H1 (cell line): Measurements from ENCODE around the gene TRAF3. TPM values are rescaled to one million over a fixed set of nuclear protein-coding genes. Genes with fewer than 3 reads are reported as not detected.
A peak's percentile ranks its signal among the peaks of the same experiment; 100 is the strongest.

Experiments
- CTCF ChIA-PET: fragments of 300-600 bp; sonication (Branson Sonifier 250); formaldehyde crosslinking; loops from one replicate; lab custom pipeline; 2021; ENCODE audit not compliant: partially characterized antibody; lab: Charles Lee
- POLR2A ChIA-PET: fragments of 300-600 bp; sonication (Branson Sonifier 250); formaldehyde crosslinking; loops from one replicate; lab custom pipeline; 2021; ENCODE audit warnings: inconsistent platforms; ENCODE audit not compliant: partially characterized antibody; lab: Charles Lee
- DNase-seq, 2 experiments: peaks; one replicate each; pipeline versions ENCODE4 v3.0.0 to v3.0.0-alpha.2; 2010 to 2022; ENCODE audit warnings: low spot score in 2 of 2, low read depth in 1 of 2, mixed read lengths in 1 of 2
- FAIRE-seq: peaks from 2 replicates; lab custom pipeline; 2011; peaks lifted over from hg19 to GRCh38; lab: Jason Lieb, UNC
- H2AFZ ChIP-seq: 2 replicates; pipeline ENCODE4 v1.8.1; 2012; ENCODE audit warnings: low read length, inconsistent platforms
- H2AK5ac ChIP-seq: 2 replicates; pipeline ENCODE4 v1.6.1; 2013; ENCODE audit warnings: low read depth, low read length
- H2BK120ac ChIP-seq: replicated peaks from 2 replicates; pipeline ENCODE3; 2013; ENCODE audit warnings: low read depth, low read length, inconsistent platforms
- H2BK12ac ChIP-seq: 2 replicates; pipeline ENCODE4 v1.6.1; 2013; ENCODE audit warnings: low read depth, low read length
- H2BK15ac ChIP-seq: 2 replicates; pipeline ENCODE4 v1.6.1; 2013; ENCODE audit warnings: low read length
- H2BK20ac ChIP-seq: 2 replicates; pipeline ENCODE4 v1.6.1; 2013; ENCODE audit warnings: low read length
- H2BK5ac ChIP-seq: 2 replicates; pipeline ENCODE4 v1.6.1; 2013; ENCODE audit warnings: low read depth, low read length
- H3K14ac ChIP-seq: 2 replicates; pipeline ENCODE4 v1.6.1; 2013; ENCODE audit warnings: inconsistent platforms; ENCODE audit not compliant: insufficient read length
- H3K18ac ChIP-seq: 2 replicates; pipeline ENCODE4 v1.6.1; 2013; ENCODE audit warnings: low read length; ENCODE audit errors: extremely low read depth
- H3K23ac ChIP-seq: 2 replicates; pipeline ENCODE4 v1.6.1; 2013; ENCODE audit warnings: inconsistent platforms; ENCODE audit not compliant: insufficient read length
- H3K23me2 ChIP-seq: 2 replicates; pipeline ENCODE4 v1.6.1; 2013; ENCODE audit warnings: low read depth, low read length
- H3K27ac ChIP-seq: 2 replicates; pipeline ENCODE4 v1.6.1; 2011; ENCODE audit warnings: low read depth, low read length, inconsistent platforms
- H3K27me3 ChIP-seq, 4 experiments: replicated peaks in 1 of 4; 1 replicate in 1 of 4; 2 replicates in 3 of 4; pipeline versions ENCODE4 v1.6.1 to v1.8.1; 2011 to 2013; ENCODE audit warnings: low read length in 3 of 4, mild to moderate bottlenecking in 3 of 4, inconsistent platforms in 2 of 4, mixed read lengths in 2 of 4, moderate library complexity in 1 of 4; ENCODE audit not compliant: control insufficient read depth in 3 of 4, insufficient read depth in 3 of 4; ENCODE audit errors: extremely low read depth in 1 of 4
- H3K36me3 ChIP-seq, 4 experiments: 2 replicates each; pipeline versions ENCODE4 v1.6.1 to v1.8.1; 2011 to 2013; ENCODE audit warnings: mild to moderate bottlenecking in 4 of 4, low read length in 3 of 4, moderate library complexity in 2 of 4, control low read depth in 1 of 4, inconsistent platforms in 1 of 4; ENCODE audit not compliant: insufficient read depth in 4 of 4, control insufficient read depth in 2 of 4
- H3K4ac ChIP-seq: replicated peaks from 2 replicates; pipeline ENCODE3; 2013; ENCODE audit warnings: low read length, low read depth, mixed read lengths, inconsistent platforms; ENCODE audit not compliant: insufficient read length
- H3K4me1 ChIP-seq, 4 experiments: replicated peaks in 1 of 4; 1 replicate in 1 of 4; 2 replicates in 3 of 4; pipeline versions ENCODE4 v1.6.1 to v1.8.1; 2011 to 2013; ENCODE audit warnings: low read length in 3 of 4, inconsistent platforms in 2 of 4, mixed read lengths in 1 of 4; ENCODE audit not compliant: insufficient read depth in 4 of 4, control insufficient read depth in 3 of 4
- H3K4me2 ChIP-seq, 2 experiments: 2 replicates each; pipeline versions ENCODE4 v1.6.1 to v1.8.1; 2011 to 2013; ENCODE audit warnings: low read depth in 2 of 2, low read length in 2 of 2, control low read depth in 1 of 2, inconsistent platforms in 1 of 2, mild to moderate bottlenecking in 1 of 2; ENCODE audit not compliant: insufficient read depth in 1 of 2
- H3K4me3 ChIP-seq, 4 experiments: fragments of 200-600, 300-600 bp in 1 of 4; sonication (generic), shearing (Covaris generic), sonication (Bioruptor Twin) in 1 of 4; 2 replicates each; pipeline versions ENCODE4 v1.5.1 to v1.8.1; 2011 to 2016; ENCODE audit warnings: low read length in 4 of 4, low read depth in 3 of 4, control low read depth in 2 of 4, inconsistent platforms in 2 of 4, mild to moderate bottlenecking in 2 of 4, mixed read lengths in 1 of 4, moderate library complexity in 1 of 4; ENCODE audit not compliant: insufficient read depth in 2 of 4; ENCODE audit errors: extremely low read depth in 1 of 4
- H3K56ac ChIP-seq: replicated peaks from 2 replicates; pipeline ENCODE3; 2013; ENCODE audit warnings: low read depth, mild to moderate bottlenecking, mixed read lengths, low read length, inconsistent platforms; ENCODE audit not compliant: insufficient read length
- H3K79me1 ChIP-seq: 2 replicates; pipeline ENCODE4 v1.6.1; 2013; ENCODE audit warnings: low read depth, low read length, control low read depth
- H3K79me2 ChIP-seq, 2 experiments: 2 replicates each; pipeline versions ENCODE4 v1.6.1 to v1.8.1; 2012 to 2013; ENCODE audit warnings: low read length in 2 of 2, mild to moderate bottlenecking in 2 of 2, inconsistent platforms in 1 of 2; ENCODE audit not compliant: insufficient read depth in 2 of 2, control insufficient read depth in 1 of 2
- H3K9ac ChIP-seq, 4 experiments: replicated peaks in 1 of 4; 1 replicate in 1 of 4; 2 replicates in 3 of 4; pipeline versions ENCODE4 v1.6.1 to v1.8.1; 2011 to 2013; ENCODE audit warnings: low read depth in 3 of 4, low read length in 3 of 4, control low read depth in 2 of 4, mild to moderate bottlenecking in 2 of 4, moderate library complexity in 2 of 4, inconsistent platforms in 1 of 4; ENCODE audit errors: extremely low read depth in 1 of 4
- H3K9me3 ChIP-seq, 2 experiments: 2 replicates each; pipeline versions ENCODE4 v1.6.1 to v1.8.1; 2012 to 2013; ENCODE audit warnings: mild to moderate bottlenecking in 2 of 2, moderate library complexity in 2 of 2, control low read depth in 1 of 2, inconsistent platforms in 1 of 2, low read depth in 1 of 2, low read length in 1 of 2, mixed read lengths in 1 of 2; ENCODE audit not compliant: insufficient read depth in 2 of 2
- H4K20me1 ChIP-seq, 2 experiments: replicated peaks in 1 of 2; 2 replicates each; pipeline versions ENCODE3 to v1.8.1; 2011 to 2013; ENCODE audit warnings: inconsistent platforms in 2 of 2, low read length in 2 of 2, mild to moderate bottlenecking in 1 of 2; ENCODE audit not compliant: insufficient read depth in 2 of 2, control insufficient read depth in 1 of 2
- H4K5ac ChIP-seq: 2 replicates; pipeline ENCODE4 v1.6.1; 2013; ENCODE audit warnings: low read length, low read depth, mixed read lengths, inconsistent platforms; ENCODE audit not compliant: insufficient read length
- H4K8ac ChIP-seq: 2 replicates; pipeline ENCODE4 v1.8.0; 2013; ENCODE audit warnings: mild to moderate bottlenecking, moderate library complexity, low read length, inconsistent platforms; ENCODE audit not compliant: insufficient read depth; ENCODE audit errors: extremely low read depth
- H4K91ac ChIP-seq: replicated peaks from 2 replicates; pipeline ENCODE3; 2013; ENCODE audit warnings: low read length, mixed read lengths, inconsistent platforms; ENCODE audit not compliant: insufficient read length
- PHF8 ChIP-seq: fragments of 200-600 bp; sonication (generic); conservative IDR thresholded peaks from 2 replicates; pipeline ENCODE4 v1.7.1; 2012; ENCODE audit warnings: low read depth, mild to moderate bottlenecking, inconsistent platforms, low read length, moderate library complexity
- POU5F1 ChIP-seq: IDR thresholded peaks from 2 replicates; pipeline ENCODE4 v1.6.1; 2011; ENCODE audit warnings: low read depth, mild to moderate bottlenecking, low read length, moderate library complexity
- YY1 ChIP-seq: IDR thresholded peaks from 2 replicates; pipeline ENCODE4 v1.6.1; 2011; ENCODE audit warnings: low read depth, mild to moderate bottlenecking, low read length
- WGBS, 2 experiments: shearing (Covaris generic) in 1 of 2; methylation state at CpG; one replicate each; pipeline versions ENCODE4 v1.1.6 to v1.1.7; 2013 to 2015; ENCODE audit warnings: low lambda C conversion rate in 2 of 2, mixed read lengths in 2 of 2, inconsistent platforms in 1 of 2, low coverage in 1 of 2, missing lambda C conversion rate in 1 of 2; ENCODE audit not compliant: insufficient replicate concordance in 2 of 2, insufficient coverage in 1 of 2, insufficient read length in 1 of 2; ENCODE audit errors: extremely low coverage in 1 of 2, missing lambda C conversion rate in 1 of 2; 5-methylcytosine and 5-hydroxymethylcytosine counted together
- polyA plus RNA-seq, 7 experiments: library from polyadenylated mRNA; depleted of rRNA in 3 of 7; stranded (reverse) in 5 of 7; unstranded in 2 of 7; fragments of >200 nt in 5 of 7; fragments of 200-250 nt in 2 of 7; gene quantifications; 1 replicate in 5 of 7; 2 replicates in 1 of 7; 4 replicates in 1 of 7; pipeline versions ENCODE4 v1.2.1 to v1.2.3, GENCODE V29; 2011 to 2013; ENCODE audit warnings: missing spikeins in 2 of 7, mixed read lengths in 2 of 7
- total RNA-seq: library from RNA; stranded (reverse); fragmentation: NEBNext Ultra II Directional; extraction: Animal tissue kit (Norgen Biotek cat#: 25700); gene quantifications from 2 replicates; pipeline ENCODE4 v1.2.1, GENCODE V29; 2021
- TF ChIP-seq, protein P1 (sequence below): IDR thresholded peaks from 2 replicates; pipeline ENCODE4 v1.6.1; 2012; ENCODE audit warnings: inconsistent platforms
- TF ChIP-seq, protein P2 (sequence below), 3 experiments: IDR thresholded peaks; 1 replicate in 2 of 3; 2 replicates in 1 of 3; pipeline versions ENCODE4 v1.5.1 to v1.6.1; 2011; ENCODE audit warnings: low read length in 3 of 3, mild to moderate bottlenecking in 3 of 3, inconsistent platforms in 2 of 3, low read depth in 1 of 3, moderate library complexity in 1 of 3; ENCODE audit not compliant: insufficient read depth in 1 of 3; ENCODE audit errors: control extremely low read depth in 1 of 3
- TF ChIP-seq, protein P3 (sequence below): IDR thresholded peaks from 2 replicates; pipeline ENCODE4 v1.6.1; 2011; ENCODE audit warnings: low read length, improper control_type of control experiment

TRAF3 gene
- total and polyA plus RNA-seq, 2 of the 8 experiments (the other 6 are each of a cell fraction or from before 2014, with no cell fraction given) = 5.8 to 12.1 TPM

DNA sequence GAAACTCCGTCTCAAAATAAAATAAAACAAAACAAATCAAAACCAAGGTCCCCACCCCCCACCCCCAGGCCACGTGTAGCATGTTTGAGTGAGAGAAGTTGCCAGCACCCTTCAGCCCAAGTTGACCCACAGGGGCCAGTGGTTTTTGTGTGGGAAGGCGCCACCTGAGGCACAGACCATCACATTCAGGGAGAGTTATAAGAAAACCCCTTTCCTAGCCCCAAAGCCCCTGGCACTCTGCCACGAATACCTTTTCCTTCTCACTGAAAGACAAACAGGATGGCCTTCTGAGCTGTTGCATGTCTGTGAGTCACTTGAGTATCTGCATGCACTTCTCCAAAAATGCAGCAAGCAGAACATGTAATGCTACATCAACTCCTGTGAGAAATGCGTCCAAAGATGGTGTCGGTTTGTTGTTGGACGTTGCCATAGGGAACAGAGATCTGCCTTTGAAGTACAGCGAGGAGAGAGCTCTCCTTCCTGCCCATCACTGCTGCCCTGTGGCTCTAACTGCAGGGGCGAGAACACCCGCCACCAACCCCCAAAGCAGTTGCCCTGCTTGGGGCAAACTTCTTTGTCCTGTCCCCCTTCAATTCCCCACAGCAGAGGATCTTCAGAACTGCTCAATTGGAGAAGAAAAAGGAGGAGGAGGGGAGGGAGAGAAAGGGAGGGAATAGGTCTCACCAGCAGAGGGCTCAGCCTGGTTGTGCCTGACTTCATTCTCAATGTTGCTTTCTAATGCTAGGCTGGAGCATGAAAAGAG, 2.7 kb upstream of the TRAF3 start:
- Histone ChIP-seq H3K14ac (no peak overlapping the region), H3K23me2 (peaks cover 7% of the 10 kb centered on the region; the same call in 1 of the 2 replicates), H3K18ac (no peak overlapping the region), H3K56ac (no peak overlapping the region), H4K5ac (no peak overlapping the region), H2AFZ (peak overlapping the region; percentile 73; the same call in 1 of the 2 replicates), H3K4me1 (peaks cover 3 to 13% (median 10%) of the 10 kb centered on the region in 4 experiments), H2BK5ac (no peak overlapping the region), H3K36me3 (no peaks in the 10 kb centered on the region; a peak in 1 of 8 replicates), H2AK5ac (no peak overlapping the region), H4K91ac (peak overlapping the region; percentile 50), H4K8ac (peak overlapping the region; percentile 46; the same call in 1 of the 2 replicates), H2BK120ac (no peak overlapping the region), H3K9ac (peak overlapping the region in 2 of 4 experiments; percentile 0 to 38; a peak in 2 of 7 replicates), H3K79me1 (no peaks in the 10 kb centered on the region), H2BK15ac (no peak overlapping the region; the same call in 1 of the 2 replicates), H3K79me2 (peaks cover 0 to 9% of the 10 kb centered on the region in 2 experiments; a peak in 1 of 4 replicates), H3K4me2 (0 out of 4 replicates have a peak overlapping the region, but pooled peaks of 1 of the 2 experiments have one; percentile 12), H3K4me3 (no peak overlapping the region), H3K27me3 (peaks cover 0 to 10% (median 8%) of the 10 kb centered on the region in 4 experiments; a peak in 5 of 7 replicates), H3K27ac (no peak overlapping the region), H3K23ac (no peak overlapping the region), H3K9me3 (no peaks in the 10 kb centered on the region), H2BK20ac (0 out of 2 replicates have a peak overlapping the region, but pooled peaks have one; percentile 66), H4K20me1 (no peaks in the 10 kb centered on the region), H2BK12ac (peak overlapping the region; percentile 10; the same call in 1 of the 2 replicates), H3K4ac (peak overlapping the region; percentile 2)
- WGBS, 2 experiments = 67% methylated on average over 10 of the region's 10 CpGs; no CpG with 5 or more reads in 1 of the 2 experiments
- ChIA-PET POLR2A (interaction anchor here (0.6 to 1.4 kb wide), 7 partner anchors 13 to 149 kb away, joined by 3 read pairs; no protein-coding TSS in a partner anchor), CTCF (interaction anchor here (0.6 to 8.4 kb wide), 20 partner anchors 10 to 604 kb away, joined by 3 to 63 read pairs (median 4); partner anchors contain the start of gene AMN)
- FAIRE-seq (peak; percentile 55), DNase-seq (peak; percentile 49 to 60)
- TF ChIP-seq POU5F1 = no peak
- TF ChIP-seq, protein P1, sequence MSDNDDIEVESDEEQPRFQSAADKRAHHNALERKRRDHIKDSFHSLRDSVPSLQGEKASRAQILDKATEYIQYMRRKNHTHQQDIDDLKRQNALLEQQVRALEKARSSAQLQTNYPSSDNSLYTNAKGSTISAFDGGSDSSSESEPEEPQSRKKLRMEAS = no peak
- TF ChIP-seq, protein P2, sequence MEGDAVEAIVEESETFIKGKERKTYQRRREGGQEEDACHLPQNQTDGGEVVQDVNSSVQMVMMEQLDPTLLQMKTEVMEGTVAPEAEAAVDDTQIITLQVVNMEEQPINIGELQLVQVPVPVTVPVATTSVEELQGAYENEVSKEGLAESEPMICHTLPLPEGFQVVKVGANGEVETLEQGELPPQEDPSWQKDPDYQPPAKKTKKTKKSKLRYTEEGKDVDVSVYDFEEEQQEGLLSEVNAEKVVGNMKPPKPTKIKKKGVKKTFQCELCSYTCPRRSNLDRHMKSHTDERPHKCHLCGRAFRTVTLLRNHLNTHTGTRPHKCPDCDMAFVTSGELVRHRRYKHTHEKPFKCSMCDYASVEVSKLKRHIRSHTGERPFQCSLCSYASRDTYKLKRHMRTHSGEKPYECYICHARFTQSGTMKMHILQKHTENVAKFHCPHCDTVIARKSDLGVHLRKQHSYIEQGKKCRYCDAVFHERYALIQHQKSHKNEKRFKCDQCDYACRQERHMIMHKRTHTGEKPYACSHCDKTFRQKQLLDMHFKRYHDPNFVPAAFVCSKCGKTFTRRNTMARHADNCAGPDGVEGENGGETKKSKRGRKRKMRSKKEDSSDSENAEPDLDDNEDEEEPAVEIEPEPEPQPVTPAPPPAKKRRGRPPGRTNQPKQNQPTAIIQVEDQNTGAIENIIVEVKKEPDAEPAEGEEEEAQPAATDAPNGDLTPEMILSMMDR (IDR thresholded peaks at IDR 0.05; ENCODE audit: control extremely low read depth in 1 of 3, insufficient read depth in 1 of 3, low read depth in 1 of 3, low read length in 3 of 3) = peak; percentile 71 to 83 (median 73)
- TF ChIP-seq YY1 = no peak
- TF ChIP-seq, protein P3, sequence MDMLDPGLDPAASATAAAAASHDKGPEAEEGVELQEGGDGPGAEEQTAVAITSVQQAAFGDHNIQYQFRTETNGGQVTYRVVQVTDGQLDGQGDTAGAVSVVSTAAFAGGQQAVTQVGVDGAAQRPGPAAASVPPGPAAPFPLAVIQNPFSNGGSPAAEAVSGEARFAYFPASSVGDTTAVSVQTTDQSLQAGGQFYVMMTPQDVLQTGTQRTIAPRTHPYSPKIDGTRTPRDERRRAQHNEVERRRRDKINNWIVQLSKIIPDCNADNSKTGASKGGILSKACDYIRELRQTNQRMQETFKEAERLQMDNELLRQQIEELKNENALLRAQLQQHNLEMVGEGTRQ = no peak
- TF ChIP-seq PHF8 = no peak
